ENCODE measurements around the gene RSPH6A.

GRCh38 chr19:45762870-45763631 lies 52.1 kb downstream of the RSPH6A start:
- TF ChIP-seq REST (IDR thresholded peaks at IDR 0.05; ENCODE audit: low read depth) = no peak
- TF ChIP-seq MAX (IDR thresholded peaks at IDR 0.05) = no peak
- TF ChIP-seq CREB1 (IDR thresholded peaks at IDR 0.05; ENCODE audit: low read depth) = no peak
- no peak for TF ChIP-seq RAD21 (IDR thresholded peaks at IDR 0.05; ENCODE audit: low read depth)
- no peak for TF ChIP-seq USF1 (IDR thresholded peaks at IDR 0.05)
- TF ChIP-seq NFIC (IDR thresholded peaks at IDR 0.05) = no peak
- TF ChIP-seq YY1 (IDR thresholded peaks at IDR 0.05; ENCODE audit: low read depth) = no peak
- no peak for TF ChIP-seq EP300 (IDR thresholded peaks at IDR 0.05; ENCODE audit: borderline replicate concordance)
- TF ChIP-seq CEBPB (IDR thresholded peaks at IDR 0.05) = no peak
- TF ChIP-seq EGR1 (IDR thresholded peaks at IDR 0.05) = no peak
- no peak for TF ChIP-seq TAF1 (IDR thresholded peaks at IDR 0.05; ENCODE audit: low read depth)
- no peak for TF ChIP-seq TCF12 (IDR thresholded peaks at IDR 0.05; ENCODE audit: low read depth)
- no peak for TF ChIP-seq TEAD4 (IDR thresholded peaks at IDR 0.05)
- no peak for TF ChIP-seq FOXM1 (IDR thresholded peaks at IDR 0.05; ENCODE audit: borderline replicate concordance, low read depth)

Data from Ishikawa (cell line).